HG02970 (cell line): ENCODE data around the gene TMEM51.

Source experiments
- ATAC-seq: cut with Tn5 transposase; IDR thresholded peaks from one replicate; pipeline ENCODE4 v1.9.1; 2021; ENCODE audit warnings: mild to moderate bottlenecking, moderate library complexity, moderate number of reproducible peaks; ENCODE audit not compliant: unreplicated experiment, low FRiP score

Gene TMEM51

GRCh38 chr1:15191770-15192169 lies 38.2 kb downstream of the TMEM51 start:
- ATAC-seq, result no peak

- ATAC-seq, result no peak
These were observed 39.5 kb downstream of the TMEM51 start for GRCh38 chr1:15192916-15193550.

DNA sequence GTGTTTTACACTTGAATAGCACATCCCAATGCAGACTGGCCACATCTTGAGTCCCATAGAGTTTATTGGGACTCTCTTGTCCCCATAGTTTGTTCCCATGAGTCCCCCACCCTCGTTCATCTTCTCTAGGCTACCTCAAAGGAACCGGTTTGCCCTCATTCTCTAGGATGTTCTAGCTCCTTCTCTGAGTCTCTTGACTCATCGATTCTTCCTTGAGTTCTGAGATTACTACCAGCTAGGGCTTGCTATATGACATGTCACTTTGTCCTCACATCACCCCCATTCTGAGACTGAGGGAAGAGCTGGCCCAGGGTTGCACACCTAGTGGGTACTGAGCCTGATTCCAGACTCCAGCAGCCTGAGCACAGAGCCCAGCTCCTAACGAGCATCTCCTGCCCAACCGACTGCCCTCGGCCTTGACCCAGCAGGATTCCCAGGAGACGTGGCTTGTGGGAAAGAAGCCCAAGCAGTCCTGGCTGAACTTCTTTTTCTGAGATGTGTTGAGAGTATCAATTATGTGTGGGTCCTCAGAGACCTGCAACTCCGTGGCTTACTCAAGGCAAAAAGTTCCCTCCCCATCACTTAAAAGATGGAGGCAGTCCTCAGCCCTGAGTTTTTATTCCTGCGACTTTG lies 42.0 kb downstream of the TMEM51 start:
- ATAC-seq, result no peak

DNA sequence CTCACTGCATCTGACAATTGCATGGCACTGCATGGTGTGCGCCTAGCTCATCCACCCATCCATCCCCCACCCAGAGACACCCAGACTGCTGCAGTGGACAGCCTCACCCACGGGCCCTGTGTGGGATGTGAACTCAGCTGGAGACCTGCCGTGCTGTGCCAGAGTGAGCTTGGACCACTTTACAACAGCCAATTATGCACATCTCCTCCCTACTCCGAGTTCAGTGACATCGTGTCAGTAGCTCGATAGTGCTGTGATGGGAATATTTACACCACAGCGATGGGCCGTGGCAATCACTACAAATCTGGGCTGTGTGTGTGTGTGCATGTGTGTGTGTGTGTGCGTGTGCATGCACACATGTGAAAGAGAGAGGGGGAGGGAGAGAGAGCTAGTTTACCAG lies 42.5 kb downstream of the TMEM51 start:
- no peak for ATAC-seq

GRCh38 chr1:15196807-15197530 lies 43.4 kb downstream of the TMEM51 start:
- no peak for ATAC-seq

- ATAC-seq, result no peak
These were observed 44.3 kb downstream of the TMEM51 start for GRCh38 chr1:15197591-15198447.

GRCh38 chr1:15198684-15199083 lies 45.1 kb downstream of the TMEM51 start:
- ATAC-seq, result no peak

GRCh38 chr1:15201221-15201620 lies 47.7 kb downstream of the TMEM51 start:
- no peak for ATAC-seq

GRCh38 chr1:15201849-15202551 lies 48.5 kb downstream of the TMEM51 start:
- no peak for ATAC-seq

- no peak for ATAC-seq
These were observed 51.4 kb downstream of the TMEM51 start for GRCh38 chr1:15204931-15205330.

- ATAC-seq, result no peak
These were observed 52.2 kb downstream of the TMEM51 start for GRCh38 chr1:15205586-15206346.

DNA sequence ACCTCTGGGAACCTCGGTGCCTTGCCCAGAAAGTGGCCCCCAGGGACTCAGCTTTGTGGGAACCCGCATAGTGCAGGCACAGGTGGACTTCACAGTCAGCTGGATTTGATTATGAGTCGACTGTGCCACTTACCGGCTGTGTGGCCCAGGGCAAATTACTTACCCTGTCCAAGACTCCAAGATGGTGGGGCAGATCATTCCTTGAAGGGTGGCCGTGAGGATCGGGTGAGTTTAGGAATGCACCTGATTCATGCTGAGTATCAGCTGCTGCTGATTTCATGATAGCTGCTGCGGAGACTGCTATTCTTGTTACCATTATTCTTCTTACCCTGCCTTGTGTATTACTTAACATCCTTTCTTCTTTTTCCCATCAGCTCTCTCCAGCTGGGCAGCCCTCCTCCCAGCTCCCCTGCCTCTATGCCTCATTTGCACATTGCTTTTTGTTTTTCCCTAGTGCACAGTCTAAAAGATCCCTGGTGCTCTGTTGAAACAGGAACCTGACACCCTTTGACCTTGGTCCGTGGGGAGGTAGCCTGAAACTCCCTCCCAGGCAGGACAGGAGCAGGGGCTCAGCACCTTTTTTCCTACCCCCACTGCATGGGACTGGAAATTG lies 53.0 kb downstream of the TMEM51 start:
- ATAC-seq, result no peak

GRCh38 chr1:15207031-15207828 lies 53.7 kb downstream of the TMEM51 start:
- no peak for ATAC-seq

GRCh38 chr1:15207829-15208429 lies 54.4 kb downstream of the TMEM51 start:
- ATAC-seq, result no peak

GRCh38 chr1:15210651-15211375 lies 57.3 kb downstream of the TMEM51 start:
- ATAC-seq, result no peak

DNA sequence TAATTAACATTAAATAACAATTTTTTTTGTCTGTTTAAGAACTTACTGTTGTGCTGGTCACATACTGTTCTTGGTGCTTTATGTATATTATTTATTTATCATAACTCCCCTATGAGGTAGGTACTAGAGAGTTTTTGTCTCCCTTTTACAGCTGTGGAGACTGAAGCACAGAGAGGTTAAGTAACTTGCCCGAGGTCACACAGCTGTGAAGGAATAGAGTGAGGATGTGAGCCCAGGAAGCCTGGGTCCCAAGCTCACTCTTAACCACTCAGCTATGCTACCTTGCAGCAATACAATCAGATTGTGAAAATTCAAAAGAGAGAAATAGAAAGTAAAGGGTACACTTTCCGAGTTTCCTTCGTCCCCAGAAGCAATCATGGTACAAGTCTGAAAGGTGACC lies 57.9 kb downstream of the TMEM51 start:
- no peak for ATAC-seq

DNA sequence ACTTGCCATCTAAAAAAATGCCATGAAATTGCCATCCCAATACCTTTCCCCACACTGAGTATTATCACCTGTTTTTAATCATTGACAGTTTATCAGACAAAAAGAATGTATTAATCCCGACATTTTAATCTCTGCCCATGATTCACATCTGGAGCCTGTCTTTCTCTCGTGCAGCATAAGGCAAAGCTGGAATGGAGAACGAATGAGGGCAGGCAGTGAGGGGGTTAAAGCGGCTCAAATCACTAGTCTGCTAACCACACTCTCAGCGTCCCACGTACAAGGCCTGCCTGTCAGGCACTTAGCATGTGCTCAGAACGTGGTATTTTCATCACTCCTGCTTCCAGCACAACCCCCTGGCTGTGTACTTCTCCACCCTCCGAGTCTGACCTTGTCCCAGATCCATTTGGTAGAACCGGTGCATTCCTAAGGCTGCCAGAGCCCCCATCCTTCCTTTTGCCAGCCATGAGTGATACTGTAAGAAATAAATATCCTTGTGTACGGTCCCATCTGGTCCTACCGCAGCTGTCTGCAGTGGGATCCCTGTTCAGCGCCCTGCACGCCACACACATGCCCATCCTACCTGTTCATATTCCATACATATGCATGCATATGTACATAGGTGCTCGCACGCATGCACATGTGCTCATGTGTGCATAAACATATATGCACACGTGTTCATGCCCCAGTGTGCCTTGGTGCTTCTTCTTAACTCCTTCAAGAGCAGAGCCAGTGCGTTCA lies 58.8 kb downstream of the TMEM51 start:
- no peak for ATAC-seq
